GM19372 (cell line): ENCODE data around the gene KDR.

Experiments used
- ATAC-seq: cut with Tn5 transposase; IDR thresholded peaks from one replicate; pipeline ENCODE4 v1.9.1; 2021; ENCODE audit warnings: mild to moderate bottlenecking, low read depth, moderate library complexity; ENCODE audit not compliant: unreplicated experiment

Gene KDR

GRCh38 chr4:55124322-55125076, 896 bp downstream of the KDR start:
- ATAC-seq = no peak

GRCh38 chr4:55123791-55124190, 1.6 kb downstream of the KDR start:
- no peak for ATAC-seq

- no peak for ATAC-seq
These were observed 3.2 kb downstream of the KDR start for GRCh38 chr4:55122235-55122634.

- ATAC-seq = no peak
These were observed 4.1 kb downstream of the KDR start for GRCh38 chr4:55121246-55121645.

GRCh38 chr4:55118397-55118796, 7.0 kb downstream of the KDR start:
- ATAC-seq = no peak

GRCh38 chr4:55117511-55117910, 7.9 kb downstream of the KDR start:
- no peak for ATAC-seq

GRCh38 chr4:55116450-55116849, 8.9 kb downstream of the KDR start:
- no peak for ATAC-seq

- ATAC-seq = no peak
These were observed 13.8 kb downstream of the KDR start for GRCh38 chr4:55111601-55112000.

GRCh38 chr4:55110131-55110530, 15.3 kb downstream of the KDR start:
- ATAC-seq = no peak

GRCh38 chr4:55107054-55107453, 18.3 kb downstream of the KDR start:
- ATAC-seq = no peak

- no peak for ATAC-seq
These were observed 22.2 kb downstream of the KDR start for GRCh38 chr4:55103224-55103623.

- no peak for ATAC-seq
These were observed 25.6 kb downstream of the KDR start for GRCh38 chr4:55099816-55100215.

GRCh38 chr4:55098456-55099204, 26.8 kb downstream of the KDR start:
- ATAC-seq = no peak

- no peak for ATAC-seq
These were observed 28.8 kb downstream of the KDR start for GRCh38 chr4:55096619-55097018.

- no peak for ATAC-seq
These were observed 29.4 kb downstream of the KDR start for GRCh38 chr4:55096045-55096444.

GRCh38 chr4:55092504-55092903, 32.9 kb downstream of the KDR start:
- no peak for ATAC-seq

- no peak for ATAC-seq
These were observed 35.5 kb downstream of the KDR start for GRCh38 chr4:55089916-55090315.

GRCh38 chr4:55087913-55088260, 37.5 kb downstream of the KDR start:
- no peak for ATAC-seq

GRCh38 chr4:55087009-55087912, 38.1 kb downstream of the KDR start:
- no peak for ATAC-seq

- no peak for ATAC-seq
These were observed 38.8 kb downstream of the KDR start for GRCh38 chr4:55086578-55086977.

- no peak for ATAC-seq
These were observed 41.7 kb downstream of the KDR start for GRCh38 chr4:55083735-55084134.
